CD4-positive, alpha-beta T cell treated with Interleukin-10 for 1 hour (primary cell): ENCODE results near the gene SLC38A8.

Experiments used
- DNase-seq: peaks from one replicate; pipeline ENCODE4 v3.0.0-alpha.2; 2020

SLC38A8 gene

DNA sequence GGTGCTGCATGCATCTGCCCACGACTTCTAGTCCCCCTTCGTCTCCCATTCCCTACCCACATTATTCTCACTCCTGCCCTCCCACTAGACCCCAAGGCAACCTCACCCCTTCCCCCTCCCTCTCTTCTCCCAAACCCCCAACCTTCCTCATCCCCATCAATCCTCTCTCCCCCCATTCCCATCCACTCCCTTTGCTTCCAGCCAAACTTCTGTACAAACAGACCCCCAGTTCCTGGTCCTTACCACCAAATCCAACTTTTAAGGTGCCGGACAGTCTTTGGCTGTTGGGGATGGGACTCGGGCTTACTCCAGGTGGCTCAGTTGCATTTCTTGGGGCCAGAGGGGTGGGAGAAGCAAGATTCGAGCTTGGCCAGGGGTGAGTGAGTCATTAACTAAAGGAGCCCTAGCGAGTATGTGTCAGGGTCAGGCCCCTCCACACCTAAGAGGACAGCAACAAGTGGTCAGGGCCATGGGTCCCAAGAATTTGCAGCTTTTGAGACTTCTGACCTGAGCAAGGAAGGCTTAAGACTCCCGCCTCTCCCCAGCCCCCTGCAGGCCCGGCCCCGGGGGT, at the start of gene SLC38A8:
Gene SLC38A8, minus strand, starts transcription at position 488 of the 571 bp plus-strand sequence. CDS start 638 bp downstream, outside the sequence.
- no peak for DNase-seq

- no peak for DNase-seq
These were observed 48.9 kb upstream of the SLC38A8 start for GRCh38 chr16:84091460-84091859.

DNA sequence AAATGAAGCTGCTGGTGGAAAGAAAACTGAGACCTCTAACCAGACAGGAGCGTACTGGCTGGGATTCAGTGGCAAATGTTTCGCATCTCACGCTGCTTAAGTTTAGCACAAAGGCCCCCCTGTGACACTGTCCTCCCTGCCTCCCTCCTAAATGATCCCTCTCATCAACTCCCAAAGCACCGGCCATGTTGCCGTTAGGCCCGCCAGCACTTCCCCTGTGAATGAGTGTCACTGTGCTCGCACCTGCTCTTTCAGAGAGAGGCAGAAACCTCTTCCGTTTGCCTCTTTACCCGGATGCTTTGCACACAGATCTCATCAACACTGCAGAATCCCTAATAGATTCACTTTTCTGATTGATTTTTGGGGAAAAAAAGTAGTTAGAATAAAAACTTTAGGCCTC, 47.6 kb upstream of the SLC38A8 start:
- DNase-seq = no peak

GRCh38 chr16:84088695-84089395, 46.2 kb upstream of the SLC38A8 start:
- peak; percentile 39 for DNase-seq

GRCh38 chr16:84087466-84088151, 45.0 kb upstream of the SLC38A8 start:
- DNase-seq = no peak

DNA sequence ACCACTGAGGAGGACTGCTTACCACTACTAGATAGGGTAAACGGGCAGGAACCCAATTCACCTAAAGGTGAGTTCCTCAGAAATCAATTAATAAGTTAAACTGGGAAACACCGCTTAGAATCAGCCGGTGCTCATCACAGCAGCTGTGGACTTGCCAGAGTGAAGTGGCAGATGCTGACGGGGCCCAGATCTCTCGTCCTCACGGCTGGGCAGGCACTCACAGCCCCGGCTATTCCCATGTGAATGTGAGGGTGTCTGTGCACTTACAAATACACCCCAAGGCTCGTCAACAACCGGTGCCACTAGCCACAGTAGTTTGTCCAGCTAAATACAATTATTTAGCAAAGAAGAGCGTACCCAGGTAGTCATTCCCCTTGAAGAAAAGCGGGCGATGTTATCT, 44.4 kb upstream of the SLC38A8 start:
- DNase-seq = no peak

DNA sequence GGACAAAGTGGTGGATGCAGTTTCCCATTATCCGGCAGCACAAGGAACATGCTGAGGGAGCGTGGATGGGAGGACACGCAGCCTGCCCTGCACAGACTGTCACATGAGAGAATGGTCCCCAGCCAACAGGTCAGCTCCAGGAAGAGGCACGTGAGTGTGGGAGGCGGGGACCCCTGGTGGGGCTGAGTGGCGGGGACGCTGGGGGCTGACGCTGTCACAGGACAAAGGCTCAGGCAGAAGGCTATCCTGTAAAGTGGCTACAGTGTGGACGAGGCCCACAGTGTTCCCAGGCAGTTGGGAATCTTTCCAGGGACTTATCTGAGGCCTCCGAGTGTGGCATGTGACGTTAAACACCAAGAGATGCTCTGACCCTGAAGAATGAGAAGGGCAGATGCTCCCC, 43.7 kb upstream of the SLC38A8 start:
- no peak for DNase-seq

GRCh38 chr16:84085773-84086172, 43.2 kb upstream of the SLC38A8 start:
- no peak for DNase-seq

- no peak for DNase-seq
These were observed 42.7 kb upstream of the SLC38A8 start for GRCh38 chr16:84085271-84085667.

DNA sequence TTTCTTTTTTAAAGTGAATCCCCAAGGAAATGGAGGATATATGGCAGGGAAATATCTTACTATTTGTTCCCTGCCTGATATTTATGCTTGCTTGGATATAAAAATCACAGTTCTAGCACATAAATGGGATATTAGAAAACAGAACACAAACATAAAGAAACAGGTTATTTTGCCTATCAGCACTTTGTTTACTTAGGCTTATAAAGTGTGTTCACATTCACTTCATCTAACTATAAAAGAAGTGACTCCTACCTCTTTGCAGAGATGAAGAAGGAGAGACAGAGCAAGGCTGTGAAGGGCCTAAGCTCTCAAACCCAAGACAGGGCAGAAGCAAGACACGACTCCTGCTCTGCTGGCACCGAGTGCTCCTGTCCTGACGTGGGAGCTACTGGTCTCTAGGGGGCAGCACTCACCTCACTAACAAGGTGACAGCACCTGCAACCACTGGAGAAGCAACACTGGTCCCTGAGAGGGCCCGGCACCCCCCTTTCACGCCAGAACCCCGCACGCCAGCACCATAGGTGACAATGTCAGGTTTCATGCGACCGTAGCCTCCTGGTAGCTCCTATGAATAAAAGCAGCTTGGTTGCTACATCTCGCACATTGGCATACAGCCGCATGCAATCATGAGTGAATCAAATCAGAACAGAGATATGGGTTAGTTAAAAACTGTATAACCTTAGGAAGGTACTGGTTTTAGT, 42.1 kb upstream of the SLC38A8 start:
- DNase-seq = peak; percentile 77

DNA sequence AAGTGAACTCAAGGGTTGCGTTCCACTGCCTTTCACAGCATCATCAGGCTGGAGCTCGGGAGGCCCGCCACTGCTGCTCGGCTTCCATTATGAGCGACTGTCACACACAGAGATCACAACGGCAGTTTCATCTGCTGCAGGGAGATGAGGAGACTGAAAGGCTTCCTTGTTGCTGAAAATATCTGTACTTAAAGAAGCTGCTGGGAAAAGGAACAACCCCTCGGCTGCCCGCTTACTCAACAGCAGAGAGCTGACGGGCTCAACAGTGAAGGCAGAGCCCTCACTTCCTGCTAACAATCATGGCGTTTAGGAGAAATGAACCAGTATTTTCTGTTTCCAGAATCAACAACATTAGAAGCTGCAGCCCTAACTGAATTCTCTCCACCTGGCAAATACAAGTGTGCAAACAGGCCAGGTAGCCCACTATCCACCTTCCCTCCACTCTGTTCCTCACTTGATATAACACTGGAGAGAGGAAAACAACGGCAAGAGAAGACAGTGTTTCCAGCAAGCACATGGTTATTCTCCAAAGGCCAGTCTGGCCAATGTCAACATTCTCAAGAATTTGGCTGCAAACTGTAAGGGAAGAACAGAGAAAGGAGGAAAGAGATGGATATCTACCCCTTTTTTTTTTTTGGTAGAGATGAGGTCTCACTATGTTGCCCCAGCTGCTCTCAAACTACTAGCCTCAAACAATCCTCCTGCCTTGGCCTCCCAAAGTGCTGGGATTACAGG, 40.4 kb upstream of the SLC38A8 start:
- DNase-seq = no peak

DNA sequence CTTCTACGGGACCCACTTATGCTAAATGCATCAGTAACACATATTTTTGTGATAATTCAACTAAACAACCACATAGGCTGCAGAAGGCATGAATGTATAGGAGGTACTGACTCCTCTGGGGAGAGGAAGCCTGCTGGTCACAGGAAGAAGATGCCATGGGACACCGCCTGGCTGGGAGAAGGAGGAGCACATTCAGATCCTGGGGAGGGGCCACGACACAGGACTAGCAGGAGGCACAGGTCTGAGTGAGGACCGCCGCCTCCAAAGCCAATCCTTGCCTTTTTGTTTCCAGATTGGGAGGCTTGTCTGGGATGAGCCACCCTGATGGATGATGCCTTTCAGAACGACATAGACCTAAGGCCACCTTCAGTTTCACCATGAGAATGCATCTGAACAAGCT, 39.5 kb upstream of the SLC38A8 start:
- no peak for DNase-seq

GRCh38 chr16:84081446-84081989, 38.9 kb upstream of the SLC38A8 start:
- no peak for DNase-seq

- DNase-seq = no peak
These were observed 38.2 kb upstream of the SLC38A8 start for GRCh38 chr16:84080813-84081212.

DNA sequence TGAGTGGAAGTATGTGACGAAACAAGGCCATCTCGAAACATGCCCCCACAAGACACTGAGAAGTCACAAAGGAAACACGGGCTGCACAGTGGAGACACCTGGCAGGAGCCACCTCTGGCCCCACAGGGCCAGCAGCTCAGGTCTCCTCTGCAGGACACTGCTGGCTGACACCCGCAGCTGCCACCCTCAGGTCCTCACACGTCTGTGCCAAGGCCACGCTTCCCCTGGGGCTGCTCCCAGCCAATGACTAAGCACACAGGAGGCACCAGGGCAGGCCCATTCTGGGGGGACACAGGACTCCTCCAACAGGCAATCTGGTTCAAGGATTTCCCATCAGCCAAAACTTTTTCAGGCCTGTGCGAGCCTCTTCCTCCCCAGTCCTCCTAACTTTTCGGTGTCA, 37.8 kb upstream of the SLC38A8 start:
- DNase-seq = no peak

- no peak for DNase-seq
These were observed 37.1 kb upstream of the SLC38A8 start for GRCh38 chr16:84079664-84080063.

DNA sequence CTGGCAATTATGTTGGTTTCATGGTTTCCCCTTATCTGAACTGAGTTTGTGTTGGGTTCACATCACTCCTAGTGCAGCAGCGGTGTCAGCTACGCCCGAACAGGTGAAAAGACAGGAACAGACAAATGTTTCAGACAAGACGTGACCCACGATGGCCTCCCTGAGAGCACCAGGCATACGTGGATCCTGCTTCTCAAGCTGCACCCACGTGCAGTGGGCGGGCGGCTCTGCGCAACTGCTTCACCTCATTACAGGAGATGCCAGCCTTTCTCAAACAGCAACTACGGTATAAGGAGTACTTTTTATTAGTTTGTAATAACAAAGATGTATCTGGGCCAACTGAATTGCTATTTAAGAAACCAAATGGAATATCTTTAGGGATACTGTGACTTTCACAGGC, 32.8 kb upstream of the SLC38A8 start:
- no peak for DNase-seq

GRCh38 chr16:84074721-84075120, 32.1 kb upstream of the SLC38A8 start:
- no peak for DNase-seq

DNA sequence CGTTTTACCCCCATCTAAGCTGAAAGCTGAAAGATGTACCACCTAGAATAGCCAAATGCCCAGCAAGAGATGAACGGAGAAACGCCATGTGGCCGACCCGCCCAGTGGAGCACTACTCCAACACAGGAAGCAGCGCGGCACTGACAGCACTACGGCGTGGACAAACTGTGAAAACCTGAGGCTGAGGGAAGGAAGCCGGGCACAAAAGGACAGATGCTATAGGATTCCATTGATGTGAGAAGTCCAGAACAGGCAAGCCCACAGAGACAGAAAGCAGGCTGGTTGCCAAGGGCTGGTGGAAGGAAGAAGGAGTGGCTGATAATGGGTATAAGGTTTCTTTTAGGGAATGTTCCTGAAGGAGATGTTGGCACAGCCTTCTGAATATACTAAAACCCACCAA, 29.4 kb upstream of the SLC38A8 start:
- DNase-seq = no peak

GRCh38 chr16:84071121-84071520, 28.5 kb upstream of the SLC38A8 start:
- no peak for DNase-seq

- no peak for DNase-seq
These were observed 26.9 kb upstream of the SLC38A8 start for GRCh38 chr16:84069540-84069939.

- no peak for DNase-seq
These were observed 26.3 kb upstream of the SLC38A8 start for GRCh38 chr16:84068783-84069462.
